Large intestine (tissue), 3 donors: Measurements from ENCODE around the gene GNG10. TPM values are rescaled to one million over a fixed set of nuclear protein-coding genes. Genes with fewer than 3 reads are reported as not detected.

ENCODE experiments used
- DNase-seq, 2 donors: peaks; one replicate each; pipeline versions ENCODE4 v3.0.0 to v3.0.0-alpha.2; 2013
- H3K27ac ChIP-seq: one replicate; pipeline ENCODE4 v1.5.1; 2013; ENCODE audit warnings: low read length
- H3K27me3 ChIP-seq: 2 replicates; pipeline ENCODE4 v1.6.1; 2013; ENCODE audit warnings: low read length; ENCODE audit not compliant: control insufficient read depth, insufficient read depth
- H3K36me3 ChIP-seq: 2 replicates; pipeline ENCODE4 v1.6.1; 2013; ENCODE audit warnings: low read length; ENCODE audit not compliant: control insufficient read depth, insufficient read depth
- H3K4me1 ChIP-seq: one replicate; pipeline ENCODE4 v1.6.1; 2013; ENCODE audit warnings: low read length; ENCODE audit not compliant: control insufficient read depth, insufficient read depth
- H3K4me3 ChIP-seq: one replicate; pipeline ENCODE4 v1.5.1; 2013; ENCODE audit warnings: low read length
- H3K9me3 ChIP-seq: one replicate; pipeline ENCODE4 v1.6.1; 2013; ENCODE audit warnings: mild to moderate bottlenecking, low read depth, low read length, moderate library complexity; ENCODE audit not compliant: control insufficient read depth
- whole genome bisulfite sequencing: methylation state at CpG from one replicate; pipeline ENCODE4 v1.1.5; 2013; ENCODE audit warnings: low lambda C conversion rate; ENCODE audit not compliant: insufficient coverage; 5-methylcytosine and 5-hydroxymethylcytosine counted together
- polyA plus RNA-seq: library from polyadenylated mRNA; unstranded; fragments of 120-200 nt; gene quantifications from one replicate; pipeline ENCODE4 v1.2.1, GENCODE V29; 2013

Gene GNG10
- polyA plus RNA-seq, 1 donor = 51.5 TPM

DNA sequence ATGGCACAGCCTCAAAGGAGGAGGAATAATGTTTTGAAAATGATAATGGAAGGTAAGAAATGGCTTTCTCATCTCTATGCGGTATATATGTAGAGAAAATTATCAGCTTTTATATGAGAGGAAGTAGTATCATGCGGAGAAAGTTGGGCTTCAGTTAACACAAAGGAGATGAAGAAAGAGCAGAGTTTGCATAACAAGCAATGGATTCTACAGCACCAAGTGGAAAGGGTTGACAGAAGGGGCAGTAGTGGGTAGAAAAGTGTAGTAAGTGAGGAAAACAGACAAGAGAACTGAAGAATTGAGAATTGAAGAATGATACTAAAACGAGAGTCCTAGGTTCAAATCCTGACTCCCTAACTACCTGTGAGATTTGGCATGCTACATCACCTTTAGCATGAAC, 51.0 kb downstream of the GNG10 start:
- Histone ChIP-seq H3K9me3 (no peaks in the 10 kb centered on the region), H3K4me3 (no peak overlapping the region), H3K4me1 (no peaks in the 10 kb centered on the region), H3K36me3 (no peaks in the 10 kb centered on the region), H3K27me3 (no peaks in the 10 kb centered on the region), H3K27ac (no peak overlapping the region)
- no peak for DNase-seq
- 93% methylated on average over 3 of the region's 3 CpGs for WGBS

GRCh38 chr9:111715471-111715870, 54.1 kb downstream of the GNG10 start:
- Histone ChIP-seq H3K27me3 (no peaks in the 10 kb centered on the region), H3K4me1 (no peaks in the 10 kb centered on the region), H3K9me3 (no peaks in the 10 kb centered on the region), H3K4me3 (no peak overlapping the region), H3K36me3 (no peaks in the 10 kb centered on the region), H3K27ac (no peak overlapping the region)
- no peak for DNase-seq

DNA sequence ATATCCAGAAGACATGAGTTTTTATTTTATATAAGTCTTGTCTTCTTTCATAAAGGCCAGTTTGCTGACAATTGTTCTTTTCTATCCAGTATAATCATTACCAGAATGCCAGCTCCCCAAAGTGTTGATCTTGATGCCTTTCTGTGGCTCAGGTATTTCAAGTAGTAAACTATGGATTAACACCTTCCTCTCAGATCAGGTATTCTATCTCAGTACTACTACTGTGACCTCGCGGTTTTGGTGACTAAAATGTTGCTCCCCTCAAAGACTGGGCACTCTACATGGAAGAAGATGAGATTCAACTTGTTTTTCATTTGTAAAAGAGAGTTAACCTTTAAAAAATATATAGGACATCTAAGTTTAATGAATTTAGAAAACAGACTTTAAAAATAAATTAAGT, 58.1 kb downstream of the GNG10 start:
- H3K27me3 ChIP-seq = no peaks in the 10 kb centered on the region
- WGBS = 100% methylated on average over 2 of the region's 2 CpGs
- no peak overlapping the region for H3K27ac ChIP-seq

More for the DNA sequence above, 58.1 kb downstream of the GNG10 start:
- H3K4me3 ChIP-seq = no peak overlapping the region
- no peak for DNase-seq
- H3K36me3 ChIP-seq = no peaks in the 10 kb centered on the region
- H3K4me1 ChIP-seq = no peaks in the 10 kb centered on the region
- H3K9me3 ChIP-seq = no peaks in the 10 kb centered on the region

Other genes starting within 250 kb of the GNG10 start
- gene ECPAS, start 177.2 kb upstream of the GNG10 start, polyA plus RNA-seq = 70.6 TPM
- 0.99 TPM for gene ZNF483, start 136.4 kb upstream of the GNG10 start, polyA plus RNA-seq
- gene PTGR1, start 62.0 kb upstream of the GNG10 start, polyA plus RNA-seq = 88.5 TPM
- 12.3 TPM for gene DNAJC25, start 30.3 kb upstream of the GNG10 start, polyA plus RNA-seq
- gene SHOC1, start 133.3 kb downstream of the GNG10 start, polyA plus RNA-seq = 0.10 TPM
- gene UGCG, start 235.2 kb downstream of the GNG10 start, polyA plus RNA-seq = 68.7 TPM